CD8-positive, alpha-beta memory T cell (primary cell): ENCODE data around the gene TMEM220. TPM values are rescaled to one million over a fixed set of nuclear protein-coding genes. Genes with fewer than 3 reads are reported as not detected.

Experiments used
- CTCF ChIA-PET: fragments of 350-600 bp; sonication (Branson Sonifier 250); formaldehyde crosslinking; loops from one replicate; lab custom pipeline; 2021; ENCODE audit warnings: antibody characterized with exemption; lab: Charles Lee
- POLR2A ChIA-PET: fragments of 350-600 bp; sonication (Branson Sonifier 250); formaldehyde crosslinking; loops from one replicate; lab custom pipeline; 2021; ENCODE audit warnings: antibody characterized with exemption; lab: Charles Lee
- DNase-seq, 5 donors: peaks; one replicate each; pipeline versions ENCODE4 v3.0.0 to v3.0.0-alpha.2; 2020 to 2022; ENCODE audit warnings: mixed read lengths in 1 of 5
- H3K27ac ChIP-seq: one replicate; pipeline ENCODE4 v1.7.0; 2013; ENCODE audit warnings: low read depth, mild to moderate bottlenecking, low read length, moderate library complexity
- H3K27me3 ChIP-seq: 2 replicates; pipeline ENCODE4 v1.7.0; 2013; ENCODE audit warnings: low read length, mild to moderate bottlenecking; ENCODE audit not compliant: insufficient read depth, poor library complexity, severe bottlenecking
- H3K36me3 ChIP-seq: 2 replicates; pipeline ENCODE4 v1.7.0; 2013; ENCODE audit warnings: mild to moderate bottlenecking, low read length, moderate library complexity; ENCODE audit not compliant: insufficient read depth
- H3K4me1 ChIP-seq: 2 replicates; pipeline ENCODE4 v1.7.0; 2013; ENCODE audit warnings: mild to moderate bottlenecking, low read length, moderate library complexity; ENCODE audit not compliant: insufficient read depth
- H3K4me3 ChIP-seq: 2 replicates; pipeline ENCODE4 v1.7.0; 2013; ENCODE audit warnings: mild to moderate bottlenecking, low read length
- H3K9me3 ChIP-seq: 2 replicates; pipeline ENCODE4 v1.7.0; 2013; ENCODE audit warnings: mild to moderate bottlenecking, low read length
- H3K27ac Mint-ChIP-seq, 8 donors: one replicate each; pipeline ENCODE4 v1.8.0; 2020 to 2021; ENCODE audit warnings: mixed read lengths in 8 of 8, mild to moderate bottlenecking in 6 of 8, inconsistent platforms in 3 of 8, moderate library complexity in 3 of 8
- H3K27me3 Mint-ChIP-seq, 2 donors: one replicate each; pipeline ENCODE4 v1.8.0; 2020 to 2021; ENCODE audit warnings: mixed read lengths in 2 of 2, mild to moderate bottlenecking in 1 of 2, moderate library complexity in 1 of 2
- H3K36me3 Mint-ChIP-seq, 3 donors: one replicate each; pipeline ENCODE4 v1.8.0; 2020 to 2021; ENCODE audit warnings: mixed read lengths in 3 of 3, inconsistent platforms in 1 of 3, mild to moderate bottlenecking in 1 of 3
- H3K4me1 Mint-ChIP-seq, 3 donors: one replicate each; pipeline ENCODE4 v1.8.0; 2020 to 2021; ENCODE audit warnings: mixed read lengths in 3 of 3, inconsistent platforms in 1 of 3, mild to moderate bottlenecking in 1 of 3
- H3K4me3 Mint-ChIP-seq, 7 donors: one replicate each; pipeline ENCODE4 v1.8.0; 2020 to 2021; ENCODE audit warnings: mixed read lengths in 7 of 7, mild to moderate bottlenecking in 6 of 7, moderate library complexity in 4 of 7, inconsistent platforms in 2 of 7
- H3K9me3 Mint-ChIP-seq, 5 donors: one replicate each; pipeline ENCODE4 v1.8.0; 2020 to 2022; ENCODE audit warnings: mixed read lengths in 5 of 5, mild to moderate bottlenecking in 3 of 5, moderate library complexity in 2 of 5, inconsistent platforms in 1 of 5
- polyA plus RNA-seq: library from polyadenylated mRNA; unstranded; fragments of 300-500 nt; fragmentation: Illumina TruSeq; gene quantifications from one replicate; pipeline ENCODE4 v1.2.3, GENCODE V29; 2021
- total RNA-seq, 2 experiments: library from RNA; stranded (reverse); gene quantifications; one replicate each; pipeline ENCODE4 v1.2.3, GENCODE V29; 2021

The TMEM220 gene
- total and polyA plus RNA-seq, 3 experiments from 2014 or later: 0.55 to 1.4 (median 1.1) TPM

- H3K27ac Mint-ChIP-seq: no peak overlapping the region
- H3K27ac ChIP-seq: no peak overlapping the region
- no peaks in the 10 kb centered on the region for H3K36me3 ChIP-seq
- no peaks in the 10 kb centered on the region for H3K27me3 ChIP-seq
- no peak overlapping the region for H3K4me3 Mint-ChIP-seq
- H3K9me3 ChIP-seq: no peaks in the 10 kb centered on the region
- ChIA-PET CTCF (no interaction called here), POLR2A (no interaction called here)
- H3K36me3 Mint-ChIP-seq: no peaks in the 10 kb centered on the region
- H3K4me1 Mint-ChIP-seq: no peaks in the 10 kb centered on the region
- H3K4me1 ChIP-seq: peaks cover 5% of the 10 kb centered on the region
- peaks cover 0 to 3% of the 10 kb centered on the region in 2 donors for H3K27me3 Mint-ChIP-seq
- H3K9me3 Mint-ChIP-seq: no peaks in the 10 kb centered on the region
- no peak overlapping the region for H3K4me3 ChIP-seq
- DNase-seq: no peak
Measured at GRCh38 chr17:10724546-10725195, 5.2 kb downstream of the TMEM220 start.

GRCh38 chr17:10718547-10718946 lies 11.3 kb downstream of the TMEM220 start:
- Mint-ChIP-seq H3K27me3 (no peaks in the 10 kb centered on the region), H3K9me3 (no peaks in the 10 kb centered on the region), H3K36me3 (peaks cover 0 to 10% (median 4%) of the 10 kb centered on the region in 3 donors), H3K27ac (peak overlapping the region in 2 of 8 donors; percentile 52 to 62), H3K4me1 (peaks cover 0 to 6% (median 0%) of the 10 kb centered on the region in 3 donors), H3K4me3 (no peak overlapping the region)
- H3K36me3 ChIP-seq: no peaks in the 10 kb centered on the region
- CTCF ChIA-PET: no interaction called here
- H3K27me3 ChIP-seq: no peaks in the 10 kb centered on the region
- H3K4me3 ChIP-seq: no peak overlapping the region
- DNase-seq: no peak
- no peaks in the 10 kb centered on the region for H3K9me3 ChIP-seq
- H3K4me1 ChIP-seq: no peaks in the 10 kb centered on the region
- POLR2A ChIA-PET: no interaction called here
- H3K27ac ChIP-seq: no peak overlapping the region

DNA sequence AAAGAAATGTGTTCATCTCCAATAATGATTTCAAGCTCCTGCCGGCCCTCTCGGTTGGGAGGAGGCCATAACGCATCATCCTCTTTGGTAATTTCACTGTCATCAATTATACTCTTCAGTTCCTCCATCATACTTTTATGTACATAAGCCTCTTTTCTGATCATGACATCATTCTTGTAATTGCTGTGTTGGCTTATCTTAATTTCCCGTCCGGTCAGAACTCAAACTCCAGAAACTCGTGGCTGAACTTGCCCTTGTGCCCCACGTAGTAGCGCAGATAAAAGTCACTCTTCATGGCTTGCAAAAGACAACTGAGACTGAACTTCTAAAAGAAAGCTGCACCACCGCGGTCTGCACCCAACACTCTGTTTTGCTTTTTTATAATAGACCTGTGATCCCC lies 13.6 kb downstream of the TMEM220 start:
- no peaks in the 10 kb centered on the region for H3K9me3 Mint-ChIP-seq
- no peaks in the 10 kb centered on the region for H3K27me3 Mint-ChIP-seq
- peak overlapping the region in 2 of 8 donors; percentile 8 to 11 for H3K27ac Mint-ChIP-seq

GRCh38 chr17:10713318-10713717 lies 16.5 kb downstream of the TMEM220 start:
- Mint-ChIP-seq H3K4me3 (no peak overlapping the region), H3K9me3 (no peaks in the 10 kb centered on the region), H3K27me3 (peaks cover 0 to 3% of the 10 kb centered on the region in 2 donors), H3K36me3 (peaks cover 0 to 55% (median 18%) of the 10 kb centered on the region in 3 donors), H3K4me1 (peaks cover 6 to 22% (median 10%) of the 10 kb centered on the region in 3 donors), H3K27ac (peak overlapping the region in 1 of 8 donors; percentile 22)
- Histone ChIP-seq H3K36me3 (peaks cover 23% of the 10 kb centered on the region), H3K4me3 (no peak overlapping the region), H3K9me3 (no peaks in the 10 kb centered on the region), H3K27me3 (no peaks in the 10 kb centered on the region), H3K27ac (no peak overlapping the region), H3K4me1 (no peaks in the 10 kb centered on the region)
- DNase-seq: no peak
- POLR2A ChIA-PET: no interaction called here
- CTCF ChIA-PET: no interaction called here

More for the DNA sequence above, 13.6 kb downstream of the TMEM220 start:
- Histone ChIP-seq H3K27me3 (no peaks in the 10 kb centered on the region), H3K4me1 (no peaks in the 10 kb centered on the region), H3K36me3 (peaks cover 11% of the 10 kb centered on the region), H3K4me3 (no peak overlapping the region), H3K9me3 (no peaks in the 10 kb centered on the region), H3K27ac (no peak overlapping the region)
- peaks cover 0 to 6% (median 0%) of the 10 kb centered on the region in 3 donors for H3K4me1 Mint-ChIP-seq
- POLR2A ChIA-PET: interaction anchor here (0.7 kb wide), 1 partner anchor 16 kb away, joined by 3 read pairs; no protein-coding TSS in a partner anchor
- peaks cover 0 to 29% (median 10%) of the 10 kb centered on the region in 3 donors for H3K36me3 Mint-ChIP-seq
- CTCF ChIA-PET: no interaction called here
- H3K4me3 Mint-ChIP-seq: no peak overlapping the region
- DNase-seq: no peak

DNA sequence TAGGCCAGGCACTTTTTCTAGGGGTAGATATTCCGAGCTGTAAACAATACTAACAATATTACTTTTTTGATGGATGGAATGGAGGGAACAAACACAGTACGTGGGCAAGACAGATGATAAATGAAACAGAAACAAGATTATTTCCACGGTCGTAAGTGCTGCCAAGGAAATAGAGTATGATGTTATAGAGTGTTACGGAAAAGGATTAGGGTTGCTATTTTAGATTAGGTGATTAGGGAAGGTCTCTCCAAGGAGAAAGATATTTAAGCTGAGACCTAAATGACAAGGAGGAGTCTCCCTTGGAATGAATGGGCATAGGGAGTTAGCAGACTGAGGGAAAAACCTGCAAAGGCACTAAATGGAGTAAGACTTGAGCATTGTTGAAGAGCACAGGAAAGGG lies 24.1 kb downstream of the TMEM220 start:
- DNase-seq: no peak
- Mint-ChIP-seq H3K4me3 (no peak overlapping the region), H3K9me3 (no peaks in the 10 kb centered on the region), H3K27ac (peak overlapping the region in 6 of 8 donors; percentile 5 to 77 (median 26)), H3K36me3 (peaks cover 0 to 72% (median 21%) of the 10 kb centered on the region in 3 donors), H3K4me1 (peaks cover 43 to 66% (median 65%) of the 10 kb centered on the region in 3 donors), H3K27me3 (peaks cover 0 to 3% of the 10 kb centered on the region in 2 donors)
- POLR2A ChIA-PET: no interaction called here
- H3K4me3 ChIP-seq: no peak overlapping the region
- H3K4me1 ChIP-seq: peaks cover 41% of the 10 kb centered on the region
- no peak overlapping the region for H3K27ac ChIP-seq
- CTCF ChIA-PET: no interaction called here
- H3K27me3 ChIP-seq: no peaks in the 10 kb centered on the region
- H3K9me3 ChIP-seq: no peaks in the 10 kb centered on the region
- peaks cover 34% of the 10 kb centered on the region for H3K36me3 ChIP-seq

DNA sequence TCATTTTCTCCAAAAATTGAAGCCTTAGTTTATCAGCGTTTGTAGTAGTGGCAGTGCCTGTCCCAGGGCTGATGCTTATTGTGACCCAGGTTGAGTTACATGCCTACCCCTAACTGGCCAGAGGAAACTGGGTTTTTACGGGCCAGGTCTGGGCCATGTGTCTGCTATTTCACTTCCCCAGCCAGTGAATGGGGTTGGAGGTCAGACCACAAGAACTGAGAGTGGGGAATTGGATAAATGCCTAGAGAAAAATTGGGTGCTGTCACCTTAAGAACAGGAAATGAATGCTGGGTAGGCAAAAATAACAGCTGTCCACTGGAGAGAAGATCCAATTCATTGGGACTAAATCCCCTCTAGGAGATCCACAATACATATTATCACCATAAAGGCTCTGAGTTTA lies 27.2 kb downstream of the TMEM220 start:
- CTCF ChIA-PET: no interaction called here

GRCh38 chr17:10699856-10700255 lies 30.0 kb downstream of the TMEM220 start:
- Mint-ChIP-seq H3K9me3 (no peaks in the 10 kb centered on the region), H3K4me1 (peaks cover 60 to 81% (median 80%) of the 10 kb centered on the region in 3 donors), H3K4me3 (peak overlapping the region; percentile 58 to 86 (median 75)), H3K27me3 (no peaks in the 10 kb centered on the region), H3K36me3 (peaks cover 0 to 42% (median 4%) of the 10 kb centered on the region in 3 donors), H3K27ac (peak overlapping the region; percentile 9 to 94 (median 86))
- ChIA-PET POLR2A (interaction anchor here (0.5 to 0.9 kb wide), 2 partner anchors 17 to 30 kb away, joined by 3 read pairs; partner anchors contain the start of gene TMEM220), CTCF (interaction anchor here (1.3 kb wide), 1 partner anchor 37 kb away, joined by 5 read pairs; no protein-coding TSS in a partner anchor)
- Histone ChIP-seq H3K36me3 (peaks cover 3% of the 10 kb centered on the region), H3K9me3 (no peaks in the 10 kb centered on the region), H3K4me3 (peak overlapping the region; percentile 10), H3K27ac (peak overlapping the region; percentile 9), H3K27me3 (no peaks in the 10 kb centered on the region), H3K4me1 (peaks cover 55% of the 10 kb centered on the region)
- DNase-seq: peak in 2 of 5 donors; percentile 25 to 74

More for the DNA sequence above, 27.2 kb downstream of the TMEM220 start:
- Mint-ChIP-seq H3K27ac (peak overlapping the region in 6 of 8 donors; percentile 18 to 79 (median 46)), H3K4me1 (peaks cover 54 to 77% (median 77%) of the 10 kb centered on the region in 3 donors), H3K4me3 (peak overlapping the region in 4 of 7 donors; percentile 20 to 58 (median 48)), H3K36me3 (peaks cover 0 to 54% (median 13%) of the 10 kb centered on the region in 3 donors), H3K27me3 (no peaks in the 10 kb centered on the region), H3K9me3 (no peaks in the 10 kb centered on the region)
- Histone ChIP-seq H3K27ac (no peak overlapping the region), H3K4me3 (no peak overlapping the region), H3K27me3 (no peaks in the 10 kb centered on the region), H3K4me1 (peaks cover 56% of the 10 kb centered on the region), H3K9me3 (no peaks in the 10 kb centered on the region), H3K36me3 (peaks cover 22% of the 10 kb centered on the region)
- POLR2A ChIA-PET: no interaction called here
- peak in 1 of 5 donors; percentile 10 for DNase-seq
